Stimulated activated naive CD8-positive, alpha-beta T cell treated with anti-CD3 and anti-CD28 coated beads, Interleukin-15, amount 100 ng/mL, for 72 hours (primary cell): ENCODE results near the gene PPFIBP2.

Experiments used
- ATAC-seq: fragments of 150-1000 bp; cut with Tn5 transposase; 2 replicates; pipeline ENCODE4 v1.10.0; 2021; ENCODE audit warnings: mild to moderate bottlenecking, moderate library complexity
- DNase-seq, 2 donors: peaks; one replicate each; pipeline ENCODE4 v3.0.0; 2021 to 2022
- H3K27ac Mint-ChIP-seq, 2 donors: one replicate each; pipeline ENCODE4 v1.8.0; 2022; ENCODE audit warnings: mild to moderate bottlenecking in 2 of 2, mixed read lengths in 2 of 2, moderate library complexity in 2 of 2
- H3K27me3 Mint-ChIP-seq: one replicate; pipeline ENCODE4 v1.8.0; 2022; ENCODE audit warnings: mixed read lengths
- H3K4me1 Mint-ChIP-seq: one replicate; pipeline ENCODE4 v1.8.0; 2022; ENCODE audit warnings: mild to moderate bottlenecking, mixed read lengths
- H3K4me3 Mint-ChIP-seq, 2 donors: one replicate each; pipeline ENCODE4 v1.8.0; 2022; ENCODE audit warnings: mild to moderate bottlenecking in 2 of 2, mixed read lengths in 2 of 2, moderate library complexity in 1 of 2
- H3K9me3 Mint-ChIP-seq, 2 donors: one replicate each; pipeline ENCODE4 v1.8.0; 2022; ENCODE audit warnings: mixed read lengths in 2 of 2

Gene PPFIBP2

DNA sequence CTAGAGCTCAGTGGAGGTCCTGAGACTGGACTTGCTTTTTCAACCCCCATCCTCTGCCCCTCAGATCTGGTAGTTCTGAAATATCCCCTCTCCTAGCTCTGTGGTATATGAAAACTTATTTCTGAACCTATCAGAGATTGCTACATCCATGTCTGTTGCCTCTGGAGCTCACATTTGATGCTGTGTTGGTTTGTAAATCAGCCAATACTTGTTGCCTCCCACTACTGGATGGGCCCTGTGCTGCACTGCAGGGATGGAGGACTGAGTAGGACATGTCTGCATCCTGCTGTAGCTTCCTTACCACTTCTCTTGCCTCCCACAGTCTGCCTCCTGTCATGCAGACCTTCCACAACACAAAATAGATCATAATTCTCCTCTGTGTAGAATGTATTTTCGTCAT lies 23.3 kb upstream of the PPFIBP2 start:
- H3K27me3 Mint-ChIP-seq = no peaks in the 10 kb centered on the region
- ATAC-seq (no peak), DNase-seq (no peak)
- H3K9me3 Mint-ChIP-seq = no peaks in the 10 kb centered on the region
- H3K4me3 Mint-ChIP-seq = no peak overlapping the region
- no peaks in the 10 kb centered on the region for H3K4me1 Mint-ChIP-seq
- H3K27ac Mint-ChIP-seq = peak overlapping the region in 1 of 2 donors; percentile 40

DNA sequence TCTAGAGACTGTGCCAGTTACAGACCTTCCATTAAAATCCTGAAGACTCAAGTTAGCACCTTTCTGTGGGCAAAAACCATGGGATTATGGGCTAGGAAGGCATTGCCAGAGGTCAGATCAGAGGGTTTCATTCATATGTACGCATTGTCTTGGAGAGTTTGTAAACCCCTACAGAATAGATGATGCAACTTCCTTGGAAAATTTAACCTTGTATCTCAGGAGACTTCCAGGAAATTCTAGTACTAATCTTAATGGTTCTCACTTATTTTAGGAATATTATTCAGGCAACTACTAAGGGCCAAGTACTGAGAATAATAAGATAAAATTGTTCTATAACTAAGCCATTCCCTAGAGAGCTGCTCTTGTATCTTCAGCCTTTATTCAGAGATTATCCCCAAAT lies 21.5 kb upstream of the PPFIBP2 start:
- DNase-seq (no peak), ATAC-seq (no peak)
- Mint-ChIP-seq H3K4me3 (no peak overlapping the region), H3K9me3 (no peaks in the 10 kb centered on the region), H3K27me3 (no peaks in the 10 kb centered on the region), H3K27ac (peak overlapping the region in 1 of 2 donors; percentile 35), H3K4me1 (peaks cover 10% of the 10 kb centered on the region)

DNA sequence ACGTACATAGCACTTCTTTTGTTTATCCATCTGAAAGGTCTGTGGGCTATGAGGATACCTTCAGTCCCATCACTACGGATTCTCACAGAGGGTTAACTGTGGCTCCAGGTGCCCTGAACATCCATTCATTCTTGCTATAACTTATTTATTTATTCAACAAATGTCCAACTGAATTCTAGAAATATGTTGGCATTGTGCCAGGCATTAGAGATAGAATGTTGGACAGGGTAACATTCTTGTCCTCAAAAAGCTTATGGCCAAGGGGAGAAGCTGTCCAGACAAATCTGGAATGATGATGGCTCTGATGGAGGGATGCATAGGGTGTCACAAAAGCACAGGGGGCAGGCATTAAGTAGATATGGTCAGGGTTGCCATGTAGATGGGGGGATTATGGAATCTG lies 20.1 kb upstream of the PPFIBP2 start:
- ATAC-seq (no peak), DNase-seq (no peak)
- Mint-ChIP-seq H3K27me3 (no peaks in the 10 kb centered on the region), H3K4me3 (no peak overlapping the region), H3K4me1 (peaks cover 10% of the 10 kb centered on the region), H3K9me3 (no peaks in the 10 kb centered on the region), H3K27ac (no peak overlapping the region)

DNA sequence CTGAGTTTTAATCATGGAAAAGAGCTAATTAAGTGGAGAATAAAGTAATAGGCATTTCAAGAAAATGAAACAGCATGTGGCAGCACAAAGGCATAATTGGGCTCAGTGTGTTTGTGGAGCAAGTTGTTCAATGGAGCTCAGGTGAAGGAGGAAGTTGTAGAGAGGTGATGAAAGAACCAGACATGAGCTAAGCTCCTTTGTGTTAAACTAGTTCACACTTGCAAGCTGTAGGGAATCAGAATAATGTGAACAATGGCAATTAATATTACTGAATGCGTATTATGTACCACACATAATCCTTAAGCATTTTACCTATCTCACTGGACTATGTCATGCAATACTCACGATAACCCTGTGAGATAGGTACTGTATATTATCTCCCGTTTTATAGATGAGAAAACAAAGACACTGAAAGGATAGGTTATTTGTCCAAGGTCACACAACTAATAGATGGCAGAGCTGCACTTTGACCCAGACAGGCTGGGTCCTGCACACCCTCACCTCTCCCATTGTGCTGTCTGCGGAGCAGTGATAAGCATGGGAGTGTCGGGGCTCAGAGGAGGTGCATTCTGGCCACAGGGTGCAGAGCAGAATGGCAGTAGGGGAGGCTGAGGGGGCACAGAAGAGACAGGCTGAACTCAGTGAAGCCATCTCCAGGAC lies 19.6 kb upstream of the PPFIBP2 start:
- H3K27me3 Mint-ChIP-seq = no peaks in the 10 kb centered on the region
- H3K9me3 Mint-ChIP-seq = no peaks in the 10 kb centered on the region
- peaks cover 10% of the 10 kb centered on the region for H3K4me1 Mint-ChIP-seq
- H3K27ac Mint-ChIP-seq = peak overlapping the region in 1 of 2 donors; percentile 49
- no peak for DNase-seq
- peak; percentile 27 for ATAC-seq
- no peak overlapping the region for H3K4me3 Mint-ChIP-seq

DNA sequence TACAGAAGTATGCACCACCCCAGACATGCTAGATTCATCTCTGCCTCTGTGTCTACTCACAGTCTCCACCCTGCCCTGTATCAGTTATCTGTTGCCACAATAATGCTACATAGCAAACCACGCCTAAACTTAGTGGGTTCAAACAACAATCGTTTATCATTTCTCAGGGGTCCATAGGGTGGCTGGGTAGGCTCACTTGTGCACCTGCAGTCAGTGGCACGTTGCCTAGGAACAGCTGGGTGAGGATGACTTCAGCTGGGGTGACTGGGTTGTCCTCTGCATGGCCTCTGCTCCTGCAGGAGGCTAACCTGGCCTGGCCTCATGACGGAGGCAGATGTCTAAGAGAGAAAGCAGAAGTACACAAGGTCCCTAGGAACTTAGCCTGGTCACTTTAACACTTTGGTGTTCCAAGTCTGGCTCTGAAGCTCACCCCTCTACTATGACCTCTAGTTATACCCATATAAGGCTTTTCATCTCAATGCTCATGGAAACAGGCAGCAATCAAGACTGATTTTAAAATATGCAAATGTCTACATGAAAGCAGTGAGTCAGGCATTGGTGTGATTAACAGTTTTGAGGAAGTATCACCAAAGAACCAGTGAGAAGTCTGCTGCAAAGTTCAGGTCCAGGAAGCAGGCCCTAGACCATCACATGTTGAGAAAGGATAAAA lies 17.8 kb upstream of the PPFIBP2 start:
- no peaks in the 10 kb centered on the region for H3K9me3 Mint-ChIP-seq
- H3K4me3 Mint-ChIP-seq = peak overlapping the region in 1 of 2 donors; percentile 6
- peak overlapping the region in 1 of 2 donors; percentile 23 for H3K27ac Mint-ChIP-seq
- H3K4me1 Mint-ChIP-seq = peaks cover 10% of the 10 kb centered on the region
- ATAC-seq = peak; percentile 83
- DNase-seq = no peak
- H3K27me3 Mint-ChIP-seq = no peaks in the 10 kb centered on the region

DNA sequence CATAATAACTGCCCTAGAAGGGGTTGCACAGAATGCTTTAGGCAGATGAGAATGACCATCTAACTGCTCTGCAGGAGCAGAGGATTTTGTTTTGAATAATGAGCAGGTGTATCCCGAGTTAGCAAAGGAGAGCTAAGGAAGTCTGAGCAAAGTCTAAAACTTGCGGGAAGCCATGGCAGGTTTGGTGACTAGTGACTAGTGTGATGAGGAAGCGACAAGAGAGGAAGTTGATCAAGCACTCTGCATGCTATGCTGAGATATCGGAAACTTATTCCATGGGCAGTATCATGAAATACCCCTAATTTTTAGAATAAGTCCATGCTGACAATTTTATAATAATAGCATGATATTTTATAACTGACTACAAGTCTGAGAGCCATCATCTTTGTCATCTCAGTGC lies 15.6 kb upstream of the PPFIBP2 start:
- H3K27ac Mint-ChIP-seq = no peak overlapping the region
- no peak overlapping the region for H3K4me3 Mint-ChIP-seq
- H3K9me3 Mint-ChIP-seq = no peaks in the 10 kb centered on the region
- H3K27me3 Mint-ChIP-seq = no peaks in the 10 kb centered on the region
- ATAC-seq = no peak
- peaks cover 10% of the 10 kb centered on the region for H3K4me1 Mint-ChIP-seq
- DNase-seq = no peak

DNA sequence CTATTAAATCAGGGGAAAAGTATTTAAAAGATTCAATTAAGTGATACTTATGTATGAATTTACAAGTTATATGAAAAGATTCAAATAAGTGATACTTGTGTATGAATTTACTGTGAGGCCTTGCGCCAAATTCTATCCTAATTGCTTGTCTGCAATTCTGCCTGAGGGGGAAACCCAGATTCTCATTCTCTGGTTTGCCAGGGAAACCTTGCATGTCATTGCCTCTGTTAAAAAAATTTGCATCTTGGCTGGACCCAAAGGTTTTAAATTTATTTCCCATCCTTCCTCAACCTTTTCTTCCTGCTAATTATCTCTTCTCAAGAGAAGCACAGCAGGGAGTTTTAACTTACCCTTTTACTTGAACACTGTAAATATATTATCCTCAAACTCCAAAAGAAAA lies 14.7 kb upstream of the PPFIBP2 start:
- Mint-ChIP-seq H3K27ac (no peak overlapping the region), H3K27me3 (no peaks in the 10 kb centered on the region), H3K4me3 (no peak overlapping the region), H3K9me3 (no peaks in the 10 kb centered on the region), H3K4me1 (peaks cover 10% of the 10 kb centered on the region)
- ATAC-seq (no peak), DNase-seq (no peak)

DNA sequence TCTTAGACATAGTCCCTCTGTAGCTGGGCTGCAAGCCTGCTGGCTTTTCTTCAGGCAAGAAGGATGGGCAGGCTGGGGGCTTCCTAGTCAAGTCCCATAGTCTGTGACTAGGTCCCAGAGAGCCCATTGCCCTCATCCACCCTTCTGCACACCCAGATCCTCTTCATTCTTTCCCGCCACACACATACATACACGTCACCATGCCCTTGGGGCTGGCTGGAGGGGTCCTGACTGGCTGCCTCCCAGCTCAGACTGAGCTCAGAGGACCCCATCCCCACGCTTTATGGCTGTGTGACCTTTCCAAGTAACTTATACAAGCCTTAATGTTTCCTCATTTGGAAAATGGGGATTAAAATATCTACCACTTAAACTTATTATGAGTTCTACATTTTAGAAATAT lies 13.5 kb upstream of the PPFIBP2 start:
- no peak overlapping the region for H3K4me3 Mint-ChIP-seq
- no peaks in the 10 kb centered on the region for H3K27me3 Mint-ChIP-seq
- H3K4me1 Mint-ChIP-seq = peaks cover 10% of the 10 kb centered on the region

DNA sequence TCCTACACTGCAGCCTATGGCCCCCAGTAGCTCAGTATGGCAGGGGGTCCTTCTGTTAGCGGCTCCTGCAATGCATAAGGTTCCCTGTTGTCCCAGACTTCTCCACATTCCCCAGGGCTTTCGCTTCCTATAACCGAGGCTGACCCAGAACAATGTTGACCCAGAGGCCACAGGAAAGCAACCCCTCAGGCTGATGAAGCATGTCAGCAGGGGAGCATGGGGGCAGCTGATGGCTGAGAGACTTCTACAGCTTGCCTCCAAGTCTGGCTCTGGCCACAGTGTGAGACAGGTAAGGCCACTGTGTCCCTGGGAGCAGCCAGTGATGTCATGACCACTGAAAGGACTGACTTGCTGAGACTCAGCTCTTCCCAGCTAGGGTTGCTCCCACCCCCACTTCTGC lies 12.5 kb upstream of the PPFIBP2 start:
- Mint-ChIP-seq H3K27me3 (no peaks in the 10 kb centered on the region), H3K9me3 (no peaks in the 10 kb centered on the region), H3K4me3 (no peak overlapping the region), H3K4me1 (peaks cover 4% of the 10 kb centered on the region), H3K27ac (no peak overlapping the region)
- no peak for ATAC-seq
- DNase-seq = no peak

More for the DNA sequence above, 13.5 kb upstream of the PPFIBP2 start:
- Mint-ChIP-seq H3K9me3 (no peaks in the 10 kb centered on the region), H3K27ac (no peak overlapping the region)
- DNase-seq (no peak), ATAC-seq (no peak)

DNA sequence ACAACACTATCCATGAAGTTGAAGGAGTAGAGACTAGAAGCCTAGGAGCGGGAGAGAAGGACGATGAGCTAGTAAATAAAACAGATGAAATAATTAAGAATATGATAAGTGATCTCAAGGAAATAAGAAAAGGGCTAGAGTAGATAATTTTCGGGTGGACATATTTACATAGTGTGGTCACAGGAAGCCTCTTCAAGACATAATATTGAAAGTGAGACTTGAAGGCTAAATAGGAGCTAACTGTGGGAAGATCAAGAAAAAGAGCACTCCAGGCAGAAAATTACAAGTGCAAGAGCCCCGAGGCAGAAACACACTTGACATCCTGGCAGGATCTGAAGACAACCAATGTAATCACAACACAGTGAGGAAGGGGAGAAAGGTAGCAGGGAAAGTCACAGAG lies 11.9 kb upstream of the PPFIBP2 start:
- H3K27me3 Mint-ChIP-seq = no peaks in the 10 kb centered on the region
- no peaks in the 10 kb centered on the region for H3K9me3 Mint-ChIP-seq
- DNase-seq = no peak
- no peak overlapping the region for H3K4me3 Mint-ChIP-seq
- no peak for ATAC-seq
- H3K4me1 Mint-ChIP-seq = no peaks in the 10 kb centered on the region
- no peak overlapping the region for H3K27ac Mint-ChIP-seq

DNA sequence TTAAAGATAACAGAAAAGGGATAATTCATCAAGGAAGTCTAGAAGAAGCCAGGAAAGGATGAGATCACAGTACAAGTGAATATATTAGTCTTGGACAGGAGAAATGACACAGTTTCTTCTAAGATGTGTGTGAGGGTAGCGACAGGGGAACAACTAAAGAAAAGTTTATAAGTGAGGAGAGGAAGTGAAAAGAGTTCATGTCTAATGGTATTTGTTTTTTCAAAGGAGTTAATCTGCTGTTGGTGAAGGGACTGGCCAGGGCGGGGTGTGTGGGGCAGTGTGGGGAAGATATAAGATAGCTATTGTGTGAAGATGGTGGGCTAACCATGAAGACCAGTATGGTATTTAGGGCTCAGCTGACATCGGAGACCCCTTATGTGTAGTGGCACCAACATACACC lies 7.6 kb upstream of the PPFIBP2 start:
- Mint-ChIP-seq H3K4me3 (no peak overlapping the region), H3K27ac (no peak overlapping the region), H3K27me3 (no peaks in the 10 kb centered on the region), H3K9me3 (no peaks in the 10 kb centered on the region), H3K4me1 (peaks cover 2% of the 10 kb centered on the region)
- DNase-seq (no peak), ATAC-seq (no peak)

DNA sequence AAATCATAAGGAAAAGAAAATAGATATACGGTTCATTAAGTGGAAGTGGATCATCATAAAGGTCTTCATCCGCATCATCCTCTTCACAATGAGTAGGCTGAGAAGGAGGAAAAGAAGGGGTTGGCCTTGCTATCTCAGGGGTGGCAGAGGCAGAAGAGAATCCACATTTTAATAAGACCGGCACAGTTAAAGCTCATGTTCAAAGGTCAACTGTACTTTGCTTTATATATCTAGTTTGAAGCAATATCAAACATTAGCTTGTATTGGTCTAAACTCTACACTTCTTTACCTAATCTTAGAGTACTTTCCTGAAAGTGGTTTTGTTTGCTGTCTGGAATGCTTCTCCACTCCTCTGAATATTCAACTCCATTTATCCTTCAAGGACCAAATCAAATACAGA lies 5.7 kb upstream of the PPFIBP2 start:
- no peak overlapping the region for H3K4me3 Mint-ChIP-seq
- H3K27me3 Mint-ChIP-seq = no peaks in the 10 kb centered on the region
- H3K9me3 Mint-ChIP-seq = no peaks in the 10 kb centered on the region
- H3K27ac Mint-ChIP-seq = no peak overlapping the region
- ATAC-seq (no peak), DNase-seq (no peak)
- peaks cover 19% of the 10 kb centered on the region for H3K4me1 Mint-ChIP-seq

DNA sequence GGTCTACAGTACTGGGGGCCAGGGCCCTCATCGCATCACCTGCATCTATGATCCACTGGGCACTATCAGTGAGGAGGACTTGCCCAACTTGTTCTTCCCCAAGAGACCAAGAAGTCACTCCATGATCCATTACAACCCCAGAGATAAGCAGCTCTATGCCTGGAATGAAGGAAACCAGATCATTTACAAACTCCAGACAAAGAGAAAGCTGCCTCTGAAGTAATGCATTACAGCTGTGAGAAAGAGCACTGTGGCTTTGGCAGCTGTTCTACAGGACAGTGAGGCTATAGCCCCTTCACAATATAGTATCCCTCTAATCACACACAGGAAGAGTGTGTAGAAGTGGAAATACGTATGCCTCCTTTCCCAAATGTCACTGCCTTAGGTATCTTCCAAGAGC lies 3.8 kb upstream of the PPFIBP2 start:
- no peak for ATAC-seq
- no peak overlapping the region for H3K4me3 Mint-ChIP-seq
- no peaks in the 10 kb centered on the region for H3K27me3 Mint-ChIP-seq
- no peak overlapping the region for H3K27ac Mint-ChIP-seq
- H3K4me1 Mint-ChIP-seq = peaks cover 19% of the 10 kb centered on the region
- H3K9me3 Mint-ChIP-seq = no peaks in the 10 kb centered on the region
- no peak for DNase-seq

DNA sequence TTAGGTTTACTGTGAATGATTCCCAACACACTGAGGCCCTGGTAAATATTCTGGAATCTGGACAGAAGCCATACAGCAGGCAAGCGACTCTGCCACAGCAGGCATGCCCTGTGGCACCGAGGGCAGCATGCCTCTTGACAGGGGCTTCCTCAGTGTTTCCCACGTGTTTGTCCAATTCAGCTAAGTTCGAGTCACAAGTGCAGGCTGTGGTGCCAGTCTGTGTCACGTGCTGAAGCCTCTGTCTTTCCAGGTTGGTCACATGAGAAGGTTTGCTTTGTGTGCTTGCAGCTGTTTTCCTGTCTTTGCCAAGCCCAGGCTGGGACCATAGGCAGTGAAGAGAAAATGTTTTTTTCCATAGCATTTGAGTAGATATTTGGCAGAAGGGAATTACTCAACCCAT lies 2.4 kb upstream of the PPFIBP2 start:
- H3K27me3 Mint-ChIP-seq = no peaks in the 10 kb centered on the region

DNA sequence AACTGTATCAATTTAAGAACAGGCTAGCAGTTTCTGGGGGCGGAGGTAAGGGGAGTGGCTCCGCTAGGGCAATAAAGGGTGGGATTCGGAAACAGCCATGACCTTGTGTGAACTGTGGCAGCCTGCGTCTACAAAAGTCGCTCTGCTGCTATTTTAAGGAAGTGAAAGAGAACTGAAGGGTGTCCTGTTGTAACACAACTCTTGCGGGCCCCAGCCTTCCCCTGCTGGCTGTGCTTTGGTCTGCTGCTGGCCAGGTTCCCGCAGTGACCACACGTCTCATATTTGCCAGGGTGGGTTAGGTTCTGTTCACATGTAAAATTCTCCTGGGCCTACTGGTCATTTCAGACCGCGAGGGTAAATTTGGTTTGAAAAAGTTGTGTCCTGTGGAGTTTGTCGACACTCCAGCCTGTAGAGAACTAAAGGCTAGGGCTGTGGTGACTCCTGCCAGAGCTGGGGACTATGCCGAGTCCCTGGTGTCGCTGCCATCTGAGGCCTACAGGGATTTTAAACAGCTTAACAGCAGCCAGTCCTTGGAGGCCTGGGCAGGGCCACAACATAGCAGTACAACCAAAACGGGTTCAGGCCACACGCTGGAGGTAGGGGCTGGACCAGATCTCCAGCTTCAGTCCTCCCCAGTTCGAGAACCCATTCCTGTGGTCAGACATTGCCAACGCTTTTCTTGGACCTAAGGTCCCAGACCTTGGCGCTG lies 1.1 kb upstream of the PPFIBP2 start:
- ATAC-seq (peak; percentile 56), DNase-seq (peak; percentile 29 to 39)
- Mint-ChIP-seq H3K9me3 (no peaks in the 10 kb centered on the region), H3K27me3 (no peaks in the 10 kb centered on the region), H3K4me3 (peak overlapping the region; percentile 74 to 91), H3K4me1 (peaks cover 45% of the 10 kb centered on the region), H3K27ac (peak overlapping the region; percentile 96 to 97)

More for the DNA sequence above, 2.4 kb upstream of the PPFIBP2 start:
- Mint-ChIP-seq H3K4me1 (peaks cover 33% of the 10 kb centered on the region), H3K27ac (no peak overlapping the region), H3K9me3 (no peaks in the 10 kb centered on the region), H3K4me3 (no peak overlapping the region)
- ATAC-seq (no peak), DNase-seq (no peak)

DNA sequence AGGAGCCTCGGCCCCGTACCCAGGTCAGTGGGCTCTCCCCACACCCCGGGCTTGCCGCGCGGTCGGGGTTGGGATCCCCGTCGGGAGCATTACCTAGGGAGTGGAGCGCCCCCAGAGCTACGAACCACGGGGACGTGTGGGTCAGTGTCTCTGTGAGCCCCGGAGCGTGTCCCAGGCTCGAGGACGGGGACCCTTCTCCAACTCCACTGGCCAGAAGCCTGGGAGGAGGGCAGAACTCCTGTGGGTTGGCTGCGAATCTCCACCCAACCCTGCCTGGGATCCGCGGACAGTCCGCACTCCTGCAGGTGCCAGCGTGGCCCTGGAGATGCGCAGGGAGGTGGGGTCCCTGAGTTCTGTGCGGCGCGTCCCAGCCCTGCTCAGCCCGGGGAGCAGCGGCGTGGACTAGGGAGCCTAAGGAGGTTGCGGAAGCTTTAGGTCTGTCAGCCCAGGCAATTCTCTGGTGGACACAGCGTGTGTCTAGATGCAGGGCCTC lies 346 bp downstream of the PPFIBP2 start:
- Mint-ChIP-seq H3K27ac (peak overlapping the region in 1 of 2 donors; percentile 28), H3K27me3 (no peaks in the 10 kb centered on the region), H3K9me3 (peaks cover 0 to 11% of the 10 kb centered on the region in 2 donors), H3K4me1 (peaks cover 59% of the 10 kb centered on the region), H3K4me3 (peak overlapping the region; percentile 74 to 91)
- ATAC-seq (peak; percentile 61), DNase-seq (peak in 1 of 2 donors; percentile 28)
